Measurements from ENCODE around the gene GNAT1.

Gene GNAT1

DNA sequence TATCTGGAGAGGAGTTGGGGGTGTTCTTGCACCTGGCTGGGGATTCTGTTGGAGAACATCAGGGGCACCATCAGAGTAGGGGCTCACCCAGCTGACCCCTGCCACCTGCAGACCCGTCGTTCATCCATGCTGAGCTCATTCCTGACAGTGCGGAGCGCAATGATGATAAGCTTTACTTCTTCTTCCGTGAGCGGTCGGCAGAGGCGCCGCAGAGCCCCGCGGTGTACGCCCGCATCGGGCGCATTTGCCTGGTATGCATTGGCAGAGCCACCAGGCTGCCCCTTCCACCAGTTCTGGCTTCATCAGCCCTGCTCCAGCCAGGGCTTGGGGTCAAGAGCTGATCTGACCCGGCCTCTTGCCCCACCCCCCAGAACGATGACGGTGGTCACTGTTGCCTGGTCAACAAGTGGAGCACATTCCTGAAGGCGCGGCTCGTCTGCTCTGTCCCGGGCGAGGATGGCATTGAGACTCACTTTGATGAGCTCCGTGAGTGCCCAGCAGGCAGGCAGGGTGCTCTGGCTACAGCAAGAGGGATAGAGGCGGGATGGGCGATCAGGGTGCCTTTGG is 8.8 kb upstream of the GNAT1 start:
- no peak for ATAC-seq

- no peak for ATAC-seq
These were observed 7.7 kb upstream of the GNAT1 start for GRCh38 chr3:50183755-50184154.

DNA sequence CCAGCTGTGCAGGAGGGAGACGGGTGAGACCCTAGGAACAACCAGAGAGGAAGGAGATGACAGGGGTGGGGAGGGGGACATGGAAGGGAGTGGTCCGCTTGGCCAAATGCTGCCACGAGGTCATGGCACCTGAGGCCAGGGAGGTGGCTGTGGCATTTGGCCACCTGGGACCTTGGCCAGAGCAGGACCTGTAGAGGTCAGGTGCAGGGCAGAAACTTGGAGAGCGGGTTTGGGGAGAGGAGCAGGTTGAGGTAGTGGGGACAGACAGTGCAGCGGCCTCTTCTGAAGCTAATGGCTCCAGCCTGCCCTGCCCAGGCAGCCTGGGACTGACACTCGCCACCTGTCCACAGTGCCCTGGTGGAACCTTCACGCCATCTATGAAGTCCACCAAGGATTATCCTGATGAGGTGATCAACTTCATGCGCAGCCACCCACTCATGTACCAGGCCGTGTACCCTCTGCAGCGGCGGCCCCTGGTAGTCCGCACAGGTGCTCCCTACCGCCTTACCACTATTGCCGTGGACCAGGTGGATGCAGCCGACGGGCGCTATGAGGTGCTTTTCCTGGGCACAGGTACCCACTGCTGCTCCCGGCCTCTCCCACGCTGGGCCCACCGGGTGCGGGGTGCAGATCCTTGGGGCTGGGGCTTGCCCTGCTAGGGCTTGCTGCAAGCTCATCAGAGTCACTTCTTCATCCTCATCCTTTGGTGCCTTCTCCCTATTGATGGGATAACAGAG is 7.0 kb upstream of the GNAT1 start:
- no peak for ATAC-seq

- ATAC-seq, result no peak
These were observed 6.2 kb upstream of the GNAT1 start for GRCh38 chr3:50185230-50185629.

- ATAC-seq, result no peak
These were observed 5.3 kb upstream of the GNAT1 start for GRCh38 chr3:50186096-50186495.

- no peak for ATAC-seq
These were observed 3.7 kb upstream of the GNAT1 start for GRCh38 chr3:50187750-50188149.

GRCh38 chr3:50189274-50189673 is 2.1 kb upstream of the GNAT1 start:
- peak in 1 of 2 donors; percentile 30 for ATAC-seq

GRCh38 chr3:50189989-50190388 is 1.4 kb upstream of the GNAT1 start:
- no peak for ATAC-seq

DNA sequence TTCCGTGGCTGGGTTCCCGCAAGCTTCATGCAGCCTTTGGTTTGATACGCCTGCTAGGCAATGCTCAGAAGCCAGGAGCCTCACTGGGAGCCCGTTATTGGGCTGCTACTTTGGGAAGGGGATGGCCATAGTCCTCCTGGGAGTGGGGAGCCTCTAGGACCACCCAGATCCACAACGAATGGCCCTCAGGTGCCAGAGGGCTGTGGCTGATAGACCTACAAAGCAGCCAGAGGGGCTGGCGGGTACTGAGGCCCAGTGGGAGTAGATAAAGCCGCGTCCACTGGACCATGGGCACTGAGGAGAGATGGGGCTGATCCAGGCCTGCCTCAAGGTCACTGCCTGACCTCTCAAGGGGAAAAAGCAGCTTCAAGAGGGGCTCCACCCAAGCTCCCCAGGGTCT is 714 bp downstream of the GNAT1 start:
- ATAC-seq, result no peak

GRCh38 chr3:50192689-50193141 is 1.3 kb downstream of the GNAT1 start:
- ATAC-seq, result peak; percentile 42 to 60

DNA sequence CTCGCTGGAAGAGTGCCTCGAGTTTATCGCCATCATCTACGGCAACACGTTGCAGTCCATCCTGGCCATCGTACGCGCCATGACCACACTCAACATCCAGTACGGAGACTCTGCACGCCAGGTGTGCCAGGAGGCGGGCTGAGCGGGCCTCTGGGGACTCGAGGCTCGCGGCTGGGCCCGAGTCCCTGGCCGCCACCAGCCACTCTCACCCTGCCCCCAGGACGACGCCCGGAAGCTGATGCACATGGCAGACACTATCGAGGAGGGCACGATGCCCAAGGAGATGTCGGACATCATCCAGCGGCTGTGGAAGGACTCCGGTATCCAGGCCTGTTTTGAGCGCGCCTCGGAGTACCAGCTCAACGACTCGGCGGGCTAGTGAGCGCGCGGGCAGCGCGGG is 1.9 kb downstream of the GNAT1 start:
- no peak for ATAC-seq

DNA sequence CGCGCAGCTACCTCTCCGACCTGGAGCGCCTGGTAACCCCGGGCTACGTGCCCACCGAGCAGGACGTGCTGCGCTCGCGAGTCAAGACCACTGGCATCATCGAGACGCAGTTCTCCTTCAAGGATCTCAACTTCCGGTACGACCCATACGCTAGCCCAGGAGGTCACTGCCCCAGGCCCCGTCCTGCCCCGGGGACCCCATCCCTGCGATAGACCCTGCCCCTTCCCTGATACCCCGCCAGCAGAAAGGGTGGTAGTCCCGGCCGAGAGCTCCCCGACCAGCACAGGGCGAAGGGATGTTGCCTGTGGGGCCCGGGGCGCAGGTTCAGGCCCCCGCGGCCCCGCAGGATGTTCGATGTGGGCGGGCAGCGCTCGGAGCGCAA is 2.3 kb downstream of the GNAT1 start:
- no peak for ATAC-seq

GRCh38 chr3:50194128-50194902 is 2.9 kb downstream of the GNAT1 start:
- ATAC-seq, result peak; percentile 79 to 88

GRCh38 chr3:50194903-50195500 is 3.6 kb downstream of the GNAT1 start:
- ATAC-seq, result peak; percentile 32 to 42

DNA sequence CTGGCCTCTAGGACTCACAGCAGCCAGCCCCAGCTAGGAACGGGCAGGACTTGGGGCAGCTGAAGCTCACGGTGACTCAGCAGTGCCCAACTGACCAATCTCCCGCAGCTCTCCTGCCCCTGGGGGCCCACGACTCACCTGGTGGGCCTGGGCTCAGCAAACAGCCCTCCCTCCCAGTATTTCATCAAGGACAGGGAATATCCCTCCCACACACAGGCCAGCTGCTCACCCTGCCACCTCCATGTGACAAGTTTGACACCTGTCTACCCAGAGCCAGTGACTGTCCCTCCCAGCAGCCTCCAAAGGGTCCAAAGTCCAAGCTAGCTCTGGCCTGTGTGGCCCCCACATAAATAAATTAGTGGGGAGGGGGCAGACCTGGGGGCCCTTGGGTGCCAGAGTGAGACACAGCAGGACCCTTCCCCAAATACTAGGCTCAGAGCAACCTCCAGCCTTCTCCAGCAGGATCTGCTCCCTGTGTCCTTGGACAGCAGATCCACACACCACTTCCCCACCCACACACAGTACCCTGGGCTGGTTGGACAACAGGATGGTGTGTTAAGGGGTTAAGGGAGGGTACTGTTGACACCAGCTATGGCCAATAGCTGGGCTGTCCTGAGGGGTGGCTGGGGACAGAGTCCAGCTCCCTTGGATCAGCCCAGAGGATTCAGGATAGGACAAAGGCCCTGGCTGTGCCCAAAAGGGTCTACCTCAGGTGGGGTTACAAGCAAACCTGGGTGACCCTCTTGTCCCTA is 4.3 kb downstream of the GNAT1 start:
- ATAC-seq, result no peak

DNA sequence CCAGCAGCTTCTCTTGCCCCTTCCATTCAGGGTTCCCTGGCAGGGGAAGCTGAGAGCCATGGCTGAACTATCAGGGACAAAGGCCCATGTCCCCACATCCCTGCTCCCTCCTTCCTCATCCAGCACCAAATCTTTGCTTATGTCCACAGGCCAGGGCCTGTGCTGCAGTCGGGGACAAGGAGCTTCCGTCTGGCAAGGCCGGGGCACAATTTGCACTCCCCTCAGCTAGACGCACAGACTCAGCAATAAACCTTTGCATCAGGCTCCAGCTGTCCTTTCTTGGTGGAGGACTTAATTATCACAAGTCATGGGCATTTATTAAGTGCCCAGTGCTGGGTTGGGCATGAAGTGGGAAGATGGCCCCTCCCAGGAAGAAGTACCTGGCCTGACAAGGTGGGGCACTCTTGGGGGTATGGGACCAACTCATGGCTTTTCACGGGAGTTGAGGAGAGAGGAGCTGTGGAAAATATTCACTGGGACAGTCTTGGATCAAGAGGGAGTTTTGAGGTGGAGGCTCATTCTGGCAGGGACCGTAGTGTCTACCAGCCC is 4.9 kb downstream of the GNAT1 start:
- ATAC-seq, result no peak

DNA sequence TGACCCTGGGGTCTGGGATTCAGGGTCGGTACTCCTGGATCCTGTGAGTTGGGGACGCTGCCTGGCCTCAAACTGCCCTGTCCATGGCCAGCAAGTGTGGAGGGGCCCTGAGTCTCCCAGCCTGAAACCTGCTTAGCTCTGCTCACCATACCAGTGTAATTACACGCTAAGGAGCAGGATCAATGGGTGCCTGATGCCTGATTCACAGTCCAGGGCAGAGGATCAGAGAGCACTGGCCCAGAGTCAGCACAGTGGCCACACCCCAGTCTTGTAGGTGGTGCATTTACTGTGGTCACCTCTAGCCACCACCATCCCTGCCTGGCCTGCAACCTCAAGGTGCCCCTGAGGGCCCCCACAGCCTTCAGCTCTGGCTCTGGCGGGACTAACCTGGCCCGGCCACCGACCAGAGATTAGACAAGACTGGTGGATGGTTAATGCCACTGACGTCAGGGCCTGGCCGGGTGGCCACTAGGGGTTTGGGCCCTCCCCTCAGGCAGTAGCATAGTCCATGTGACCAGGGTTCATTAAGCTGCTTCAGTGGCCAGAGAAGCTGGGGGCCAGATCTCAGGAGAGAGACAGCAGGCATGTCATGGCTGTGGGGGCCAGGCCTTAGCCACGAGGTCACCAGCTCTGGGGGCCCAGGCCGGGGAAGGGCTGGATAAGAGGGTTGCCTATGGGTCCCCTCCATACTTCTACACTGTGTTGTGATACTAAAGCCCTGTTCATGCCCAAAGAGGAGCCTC is 10.3 kb downstream of the GNAT1 start:
- ATAC-seq, result no peak

DNA sequence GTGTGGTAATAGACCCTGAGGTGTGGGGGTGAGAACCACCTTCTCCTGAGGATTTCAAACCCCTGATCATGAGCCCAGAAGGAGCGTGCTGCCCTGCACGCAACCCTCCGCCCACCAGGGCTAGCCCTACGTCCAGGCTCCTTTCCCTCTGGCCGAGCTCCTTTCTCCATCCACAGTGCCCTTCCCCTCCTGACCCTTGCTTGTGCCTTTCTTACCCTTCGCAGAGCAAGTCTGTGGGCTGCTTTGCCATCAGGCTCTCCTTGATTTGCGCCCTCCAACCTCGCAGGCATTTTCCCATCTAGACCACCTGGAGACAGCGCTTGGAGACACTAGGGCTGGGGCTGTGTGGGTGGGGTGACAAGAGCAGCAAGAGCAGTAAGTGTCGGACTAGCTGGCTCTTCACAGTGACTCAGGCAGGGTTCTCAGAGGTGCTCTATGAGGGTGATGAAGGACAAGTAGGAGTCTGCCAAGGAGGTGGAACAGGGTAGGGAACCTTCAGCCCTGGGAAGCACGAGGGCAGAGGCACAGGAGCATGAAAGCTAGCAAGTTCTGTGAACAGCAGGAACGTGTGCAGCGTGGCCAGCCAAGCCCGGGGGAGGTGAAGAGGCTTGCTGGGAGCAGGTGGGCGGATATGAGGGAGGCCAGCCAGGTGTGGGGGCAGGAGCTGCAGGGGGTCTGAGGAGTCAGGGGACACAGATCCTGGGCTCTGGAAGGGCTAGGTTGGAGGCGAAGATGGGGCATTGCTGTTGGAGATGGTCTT is 11.1 kb downstream of the GNAT1 start:
- no peak for ATAC-seq

- ATAC-seq, result no peak
These were observed 11.9 kb downstream of the GNAT1 start for GRCh38 chr3:50203113-50203808.
